HCT116 (cell line): ENCODE results near the gene C6orf47. TPM values are rescaled to one million over a fixed set of nuclear protein-coding genes. Genes with fewer than 3 reads are reported as not detected.

Source experiments
- ATAC-seq: fragments of 200-7000 bp; cut with Tn5 transposase; 2 replicates; pipeline ENCODE4 v1.9.1; 2020; ENCODE audit warnings: mild to moderate bottlenecking, moderate library complexity
- BruUV-seq: library from RNA; stranded (reverse); fragments of 400-500 nt; replicated peaks from 2 replicates; lab custom pipeline; 2021; lab: Mats Ljungman, UMichigan
- CTCF ChIA-PET: fragments of 300-600 bp; sonication (Branson Sonifier 250); formaldehyde crosslinking; loops from one replicate; lab custom pipeline; 2021; ENCODE audit warnings: antibody characterized with exemption; lab: Charles Lee
- POLR2A ChIA-PET: fragments of 300-600, 350-600 bp; sonication (Branson Sonifier 250); formaldehyde crosslinking; loops from one replicate; lab custom pipeline; 2021; ENCODE audit warnings: antibody characterized with exemption; lab: Charles Lee
- RAD21 ChIA-PET, 2 experiments: fragments of 300-600 bp; sonication (Branson Sonifier 250); formaldehyde crosslinking; loops; one replicate each; lab custom pipeline; 2023; ENCODE audit warnings: low total read pairs in 2 of 2; ENCODE audit not compliant: uncharacterized antibody in 2 of 2, unreplicated experiment in 2 of 2, low non-redundant PET in 1 of 2; lab: Charles Lee
- DNase-seq: peaks from one replicate; pipeline ENCODE4 v3.0.0-alpha.2; 2010; ENCODE audit warnings: low read depth, low spot score
- H2AFZ ChIP-seq: fragments of 200-600 bp; shearing (Covaris generic), sonication (generic); 2 replicates; pipeline ENCODE4 v1.6.1; 2017; ENCODE audit warnings: low read depth, mixed run types, mixed read lengths, antibody characterized with exemption, low read length; ENCODE audit not compliant: poor library complexity, severe bottlenecking
- H3K27ac ChIP-seq: 2 replicates; pipeline ENCODE4 v1.5.1; 2012; ENCODE audit warnings: low read depth, low read length
- H3K27me3 ChIP-seq: fragments of 200-600 bp; sonication (generic); 2 replicates; pipeline ENCODE4 v1.6.1; 2016; ENCODE audit warnings: mixed run types, low read length, mixed read lengths; ENCODE audit not compliant: insufficient read depth
- H3K36me3 ChIP-seq, 2 experiments: fragments of 200-500 bp in 1 of 2; fragments of 200-600 bp in 1 of 2; sonication (Bioruptor generic) in 1 of 2; sonication (generic) in 1 of 2; 2 replicates each; pipeline versions ENCODE4 v1.5.1 to v1.6.1; 2014 to 2016; ENCODE audit warnings: low read length in 2 of 2, inconsistent platforms in 1 of 2, mixed read lengths in 1 of 2, mixed run types in 1 of 2; ENCODE audit not compliant: insufficient read depth in 2 of 2, control insufficient read depth in 1 of 2
- H3K4me1 ChIP-seq, 2 experiments: fragments of 200-600 bp in 1 of 2; sonication (generic) in 1 of 2; 2 replicates each; pipeline versions ENCODE4 v1.5.1 to v1.6.1; 2012 to 2017; ENCODE audit warnings: low read length in 2 of 2, inconsistent platforms in 1 of 2, mild to moderate bottlenecking in 1 of 2, mixed read lengths in 1 of 2, mixed run types in 1 of 2, moderate library complexity in 1 of 2; ENCODE audit not compliant: insufficient read depth in 2 of 2, control insufficient read depth in 1 of 2
- H3K4me2 ChIP-seq: fragments of 200-600 bp; sonication (generic); 2 replicates; pipeline ENCODE4 v1.6.1; 2017; ENCODE audit warnings: mixed run types, low read length, mixed read lengths
- H3K4me3 ChIP-seq, 2 experiments: fragments of 200-600 bp in 1 of 2; sonication (generic) in 1 of 2; replicated peaks in 1 of 2; 2 replicates each; pipeline ENCODE4 v1.5.1; 2011 to 2016; ENCODE audit warnings: low read length in 2 of 2, control low read depth in 1 of 2, low read depth in 1 of 2, mild to moderate bottlenecking in 1 of 2, mixed read lengths in 1 of 2, mixed run types in 1 of 2
- H3K79me2 ChIP-seq: fragments of 200-600 bp; sonication (generic); 2 replicates; pipeline ENCODE4 v1.6.1; 2017; ENCODE audit warnings: mild to moderate bottlenecking, mixed run types, low read length, moderate library complexity, mixed read lengths; ENCODE audit not compliant: insufficient read depth
- H3K9ac ChIP-seq: fragments of 200-600 bp; sonication (generic); 2 replicates; pipeline ENCODE4 v1.6.1; 2016; ENCODE audit warnings: low read length, mixed read lengths
- H3K9me2 ChIP-seq: fragments of 200-600 bp; sonication (generic), shearing (Covaris generic); 2 replicates; pipeline ENCODE4 v1.6.1; 2017; ENCODE audit warnings: mixed run types, mild to moderate bottlenecking, moderate library complexity; ENCODE audit not compliant: insufficient read depth
- H3K9me3 ChIP-seq, 2 experiments: fragments of 200-500 bp in 1 of 2; fragments of 200-600 bp in 1 of 2; sonication (Bioruptor generic) in 1 of 2; sonication (generic) in 1 of 2; 2 replicates each; pipeline ENCODE4 v1.6.1; 2014 to 2017; ENCODE audit warnings: low read length in 2 of 2, mixed read lengths in 2 of 2, inconsistent platforms in 1 of 2, low read depth in 1 of 2, mild to moderate bottlenecking in 1 of 2, mixed run types in 1 of 2, moderate library complexity in 1 of 2; ENCODE audit not compliant: control insufficient read depth in 1 of 2, insufficient read depth in 1 of 2
- H4K20me1 ChIP-seq: fragments of 200-600 bp; sonication (generic), shearing (Covaris generic); 2 replicates; pipeline ENCODE4 v1.6.1; 2017; ENCODE audit warnings: mixed run types, mild to moderate bottlenecking, moderate library complexity; ENCODE audit not compliant: insufficient read depth
- CTCF ChIP-seq, 3 experiments: fragments of 200-600 bp in 1 of 3; sonication (generic) in 1 of 3; IDR thresholded peaks in 2 of 3; conservative IDR thresholded peaks in 1 of 3; 2 replicates each; pipeline ENCODE4 v1.5.1; 2012 to 2017; ENCODE audit warnings: low read depth in 2 of 3, low read length in 2 of 3, antibody characterized with exemption in 1 of 3, borderline replicate concordance in 1 of 3, control low read depth in 1 of 3, mild to moderate bottlenecking in 1 of 3, mixed read lengths in 1 of 3, mixed run types in 1 of 3, moderate library complexity in 1 of 3; ENCODE audit not compliant: insufficient read depth in 1 of 3
- EGR1 ChIP-seq: IDR thresholded peaks from 2 replicates; pipeline ENCODE4 v1.6.1; 2012; ENCODE audit warnings: low read depth
- ELF1 ChIP-seq: IDR thresholded peaks from 2 replicates; pipeline ENCODE4 v1.6.1; 2012; ENCODE audit warnings: low read depth, borderline replicate concordance
- EZH2phosphoT487 ChIP-seq: fragments of 200-600 bp; IDR thresholded peaks from 2 replicates; pipeline ENCODE4 v1.6.1; 2018; ENCODE audit warnings: antibody characterized with exemption, borderline replicate concordance
- FOSL1 ChIP-seq: IDR thresholded peaks from 2 replicates; pipeline ENCODE4 v1.6.1; 2012; ENCODE audit warnings: low read depth
- JUND ChIP-seq: IDR thresholded peaks from 2 replicates; pipeline ENCODE4 v1.6.1; 2012
- POLR2AphosphoS5 ChIP-seq: IDR thresholded peaks from 2 replicates; pipeline ENCODE4 v1.6.1; 2011; ENCODE audit warnings: mild to moderate bottlenecking, low read depth, low read length, moderate library complexity
- SIN3A ChIP-seq: IDR thresholded peaks from 2 replicates; pipeline ENCODE4 v1.6.1; 2012; ENCODE audit warnings: low read depth
- SRF ChIP-seq: IDR thresholded peaks from 2 replicates; pipeline ENCODE4 v1.6.1; 2012; ENCODE audit warnings: low read depth
- TCF7L2 ChIP-seq: IDR thresholded peaks from 2 replicates; pipeline ENCODE4 v1.7.0; 2011; ENCODE audit warnings: borderline replicate concordance, inconsistent platforms; ENCODE audit not compliant: insufficient read depth, insufficient read length; ENCODE audit errors: extremely low read depth
- ZFX ChIP-seq: fragments of 450-650 bp; IDR thresholded peaks from 2 replicates; pipeline ENCODE4 v1.6.1; 2017
- intact Hi-C: fragments of 100-400 bp; cut with micrococcal nuclease; formaldehyde crosslinking; loops from 2 replicates; pipeline ENCODE4 v1.10.0; 2022
- total RNA-seq: library from RNA; stranded (reverse); gene quantifications from one replicate; pipeline ENCODE4 v1.2.1, GENCODE V29; 2021; ENCODE audit not compliant: unreplicated experiment
- TF ChIP-seq, protein P1 (sequence below): IDR thresholded peaks from 2 replicates; pipeline ENCODE4 v1.6.1; 2012
- TF ChIP-seq, protein P2 (sequence below): IDR thresholded peaks from 2 replicates; pipeline ENCODE4 v1.6.1; 2012; ENCODE audit warnings: low read depth

The C6orf47 gene
- total RNA-seq, 1 experiment from 2014 or later = 13.4 TPM

DNA sequence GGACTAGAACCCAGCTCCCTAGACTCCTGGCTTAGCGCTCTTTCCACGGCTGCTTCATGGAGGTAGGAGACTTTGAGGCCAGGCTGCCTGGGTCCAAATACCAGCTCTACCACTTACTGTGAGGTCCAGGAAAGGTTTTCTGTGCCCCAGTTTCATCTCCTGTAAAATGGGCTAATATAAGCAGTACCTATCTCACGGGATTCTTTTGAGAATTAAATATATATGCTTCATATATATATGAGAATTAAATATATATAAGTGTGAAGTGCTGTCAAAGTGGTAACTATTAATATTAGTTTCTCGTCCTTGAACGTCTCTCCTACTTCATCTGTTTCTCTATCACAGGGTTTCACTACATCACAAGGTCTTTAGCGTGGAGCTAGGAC is 30.5 kb upstream of the C6orf47 start:
- DNase-seq (no peak), ATAC-seq (no peak)
- peaks cover 13 to 25% of the 10 kb centered on the region in 2 experiments; a peak in 2 of 4 replicates for H3K36me3 ChIP-seq
- H2AFZ ChIP-seq = no peak overlapping the region
- peak overlapping the region; percentile 30; the same call in 1 of the 2 replicates for H3K9ac ChIP-seq
- CTCF ChIA-PET = interaction anchor here (0.7 to 1.1 kb wide), 2 partner anchors 39 to 172 kb away, joined by 3 read pairs; partner anchors contain the start of gene NEU1
- no peaks in the 10 kb centered on the region for H4K20me1 ChIP-seq
- no peaks in the 10 kb centered on the region for H3K9me3 ChIP-seq
- BruUV-seq = no TSS peak
- RAD21 ChIA-PET = no interaction called here
- peaks cover 11 to 16% of the 10 kb centered on the region in 2 experiments for H3K4me1 ChIP-seq
- H3K79me2 ChIP-seq = no peaks in the 10 kb centered on the region
- no peaks in the 10 kb centered on the region for H3K27me3 ChIP-seq
- H3K4me3 ChIP-seq = no peak overlapping the region
- intact Hi-C loops = no loop called here
- peak overlapping the region; percentile 47 for H3K4me2 ChIP-seq
- 0 out of 2 replicates have a peak overlapping the region, but pooled peaks have one; percentile 23 for H3K27ac ChIP-seq
- H3K9me2 ChIP-seq = no peaks in the 10 kb centered on the region
- POLR2A ChIA-PET = interaction anchor here (0.5 to 1.4 kb wide), 3 partner anchors 12 to 144 kb away, joined by 3 to 5 read pairs (median 3); partner anchors contain the start of genes ABHD16A, HSPA1B and NFKBIL1
- no peak for TF ChIP-seq EZH2phosphoT487
- no peak for TF ChIP-seq SIN3A
- no peak for TF ChIP-seq TCF7L2
- TF ChIP-seq JUND = no peak
- TF ChIP-seq ZFX = no peak
- no peak for TF ChIP-seq SRF
- TF ChIP-seq POLR2AphosphoS5 = no peak

DNA sequence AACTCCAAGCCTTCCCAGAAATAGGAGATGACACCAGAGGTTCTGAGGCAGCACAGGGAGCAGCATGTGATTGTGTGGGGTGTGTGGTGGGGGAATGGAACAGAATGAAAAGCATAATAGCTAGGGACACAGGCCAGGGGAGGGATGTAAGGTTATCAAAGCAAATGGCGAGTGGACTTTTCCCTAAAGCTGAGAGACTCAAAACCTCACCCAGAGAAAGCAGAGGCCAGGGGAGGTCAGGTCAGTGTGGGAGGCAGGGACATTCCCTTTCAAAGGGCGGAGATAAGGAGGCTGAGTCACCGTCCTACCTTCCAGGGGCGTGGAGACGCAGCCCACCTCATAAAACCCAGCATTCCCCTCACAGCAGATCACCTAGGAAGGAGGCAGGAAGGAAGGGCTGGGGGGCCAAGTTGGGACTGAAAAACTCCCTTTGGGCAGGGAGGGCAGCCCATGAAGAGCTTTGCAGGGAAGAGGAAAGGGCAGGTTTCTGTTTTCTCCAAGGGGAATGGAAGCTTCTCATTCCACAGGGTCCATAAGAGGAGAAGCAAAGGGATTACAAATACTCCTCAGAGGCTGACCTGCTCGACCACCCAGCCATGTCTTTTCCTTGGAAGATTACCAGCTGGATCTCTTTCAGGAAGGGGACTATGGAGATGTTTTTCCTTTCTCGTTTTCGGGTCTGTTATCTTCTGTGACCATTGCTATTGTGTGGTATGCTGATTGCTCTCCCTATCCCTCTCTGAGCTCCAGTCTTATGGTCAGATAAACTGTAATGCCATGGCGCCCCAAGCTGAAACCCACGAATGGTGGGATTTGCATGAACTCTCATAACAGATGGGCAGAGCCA is 29.9 kb upstream of the C6orf47 start:
- RAD21 ChIA-PET = no interaction called here
- Histone ChIP-seq H3K79me2 (no peaks in the 10 kb centered on the region), H3K36me3 (peaks cover 13 to 25% of the 10 kb centered on the region in 2 experiments; a peak in 2 of 4 replicates), H3K9ac (peak overlapping the region; percentile 30; the same call in 1 of the 2 replicates), H3K4me2 (peak overlapping the region; percentile 47), H2AFZ (no peak overlapping the region), H3K27me3 (no peaks in the 10 kb centered on the region), H3K4me1 (peaks cover 11 to 16% of the 10 kb centered on the region in 2 experiments), H3K9me2 (no peaks in the 10 kb centered on the region), H4K20me1 (no peaks in the 10 kb centered on the region), H3K27ac (peak overlapping the region; percentile 23), H3K4me3 (no peak overlapping the region), H3K9me3 (no peaks in the 10 kb centered on the region)
- no TSS peak for BruUV-seq
- ATAC-seq (peak; percentile 64), DNase-seq (no peak)
- intact Hi-C loops = no loop called here
- POLR2A ChIA-PET = interaction anchor here (1.0 to 1.4 kb wide), 2 partner anchors 13 to 137 kb away, joined by 3 to 5 read pairs; partner anchors contain the start of genes ABHD16A and HSPA1B
- CTCF ChIA-PET = interaction anchor here (0.7 to 1.3 kb wide), 4 partner anchors 13 to 172 kb away, joined by 3 to 7 read pairs (median 4); partner anchors contain the start of genes ABHD16A and NEU1
- TF ChIP-seq FOSL1 (no peak), CTCF (IDR thresholded peaks at IDR 0.05 in 2 of 3, conservative IDR thresholded peaks at IDR 0.05 in 1 of 3; ENCODE audit: borderline replicate concordance in 1 of 3, insufficient read depth in 1 of 3, low read depth in 2 of 3, low read length in 2 of 3) (no peak), ELF1 (no peak), EGR1 (no peak)
- TF ChIP-seq, protein P1, sequence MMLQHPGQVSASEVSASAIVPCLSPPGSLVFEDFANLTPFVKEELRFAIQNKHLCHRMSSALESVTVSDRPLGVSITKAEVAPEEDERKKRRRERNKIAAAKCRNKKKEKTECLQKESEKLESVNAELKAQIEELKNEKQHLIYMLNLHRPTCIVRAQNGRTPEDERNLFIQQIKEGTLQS = no peak
- TF ChIP-seq, protein P2, sequence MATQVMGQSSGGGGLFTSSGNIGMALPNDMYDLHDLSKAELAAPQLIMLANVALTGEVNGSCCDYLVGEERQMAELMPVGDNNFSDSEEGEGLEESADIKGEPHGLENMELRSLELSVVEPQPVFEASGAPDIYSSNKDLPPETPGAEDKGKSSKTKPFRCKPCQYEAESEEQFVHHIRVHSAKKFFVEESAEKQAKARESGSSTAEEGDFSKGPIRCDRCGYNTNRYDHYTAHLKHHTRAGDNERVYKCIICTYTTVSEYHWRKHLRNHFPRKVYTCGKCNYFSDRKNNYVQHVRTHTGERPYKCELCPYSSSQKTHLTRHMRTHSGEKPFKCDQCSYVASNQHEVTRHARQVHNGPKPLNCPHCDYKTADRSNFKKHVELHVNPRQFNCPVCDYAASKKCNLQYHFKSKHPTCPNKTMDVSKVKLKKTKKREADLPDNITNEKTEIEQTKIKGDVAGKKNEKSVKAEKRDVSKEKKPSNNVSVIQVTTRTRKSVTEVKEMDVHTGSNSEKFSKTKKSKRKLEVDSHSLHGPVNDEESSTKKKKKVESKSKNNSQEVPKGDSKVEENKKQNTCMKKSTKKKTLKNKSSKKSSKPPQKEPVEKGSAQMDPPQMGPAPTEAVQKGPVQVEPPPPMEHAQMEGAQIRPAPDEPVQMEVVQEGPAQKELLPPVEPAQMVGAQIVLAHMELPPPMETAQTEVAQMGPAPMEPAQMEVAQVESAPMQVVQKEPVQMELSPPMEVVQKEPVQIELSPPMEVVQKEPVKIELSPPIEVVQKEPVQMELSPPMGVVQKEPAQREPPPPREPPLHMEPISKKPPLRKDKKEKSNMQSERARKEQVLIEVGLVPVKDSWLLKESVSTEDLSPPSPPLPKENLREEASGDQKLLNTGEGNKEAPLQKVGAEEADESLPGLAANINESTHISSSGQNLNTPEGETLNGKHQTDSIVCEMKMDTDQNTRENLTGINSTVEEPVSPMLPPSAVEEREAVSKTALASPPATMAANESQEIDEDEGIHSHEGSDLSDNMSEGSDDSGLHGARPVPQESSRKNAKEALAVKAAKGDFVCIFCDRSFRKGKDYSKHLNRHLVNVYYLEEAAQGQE = no peak
